GM18508 (cell line): Measurements from ENCODE around the gene PURA.
"Not testable (repeated sequence)": the region's sequence is repeated elsewhere in the genome, so short reads cannot be mapped to it uniquely, and the experiment has no call there.

Source experiments
- ATAC-seq: cut with Tn5 transposase; IDR thresholded peaks from one replicate; pipeline ENCODE4 v1.9.1; 2021; ENCODE audit warnings: moderate number of reproducible peaks; ENCODE audit not compliant: insufficient read depth, unreplicated experiment

Gene PURA

GRCh38 chr5:140154710-140155381 lies 40.9 kb downstream of the PURA start:
- ATAC-seq = not testable (repeated sequence)

GRCh38 chr5:140157032-140157781 lies 43.3 kb downstream of the PURA start:
- peak; percentile 71 for ATAC-seq

- ATAC-seq = no peak
Measured at GRCh38 chr5:140159014-140159927, 45.4 kb downstream of the PURA start.

GRCh38 chr5:140162275-140162674 lies 48.4 kb downstream of the PURA start:
- ATAC-seq = no peak

DNA sequence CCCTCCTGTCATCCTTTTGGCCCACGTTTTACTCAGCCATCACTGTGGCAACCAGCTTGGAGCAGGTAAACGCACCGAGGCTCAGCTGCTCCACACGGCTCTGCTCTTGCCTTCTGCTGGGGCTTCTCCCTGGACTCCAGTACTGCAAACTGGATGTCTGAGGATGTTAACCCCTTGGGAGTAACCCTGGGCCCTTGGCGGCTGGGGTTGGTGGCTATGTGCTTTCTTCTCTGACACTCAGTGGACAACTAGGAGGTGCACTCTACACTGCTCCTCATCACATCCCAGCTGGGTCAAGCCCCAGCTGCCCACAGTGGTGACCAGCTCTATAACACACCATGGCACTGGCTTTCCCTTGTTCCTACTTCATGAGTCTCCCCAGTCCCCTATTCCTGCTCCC lies 48.9 kb downstream of the PURA start:
- no peak for ATAC-seq

DNA sequence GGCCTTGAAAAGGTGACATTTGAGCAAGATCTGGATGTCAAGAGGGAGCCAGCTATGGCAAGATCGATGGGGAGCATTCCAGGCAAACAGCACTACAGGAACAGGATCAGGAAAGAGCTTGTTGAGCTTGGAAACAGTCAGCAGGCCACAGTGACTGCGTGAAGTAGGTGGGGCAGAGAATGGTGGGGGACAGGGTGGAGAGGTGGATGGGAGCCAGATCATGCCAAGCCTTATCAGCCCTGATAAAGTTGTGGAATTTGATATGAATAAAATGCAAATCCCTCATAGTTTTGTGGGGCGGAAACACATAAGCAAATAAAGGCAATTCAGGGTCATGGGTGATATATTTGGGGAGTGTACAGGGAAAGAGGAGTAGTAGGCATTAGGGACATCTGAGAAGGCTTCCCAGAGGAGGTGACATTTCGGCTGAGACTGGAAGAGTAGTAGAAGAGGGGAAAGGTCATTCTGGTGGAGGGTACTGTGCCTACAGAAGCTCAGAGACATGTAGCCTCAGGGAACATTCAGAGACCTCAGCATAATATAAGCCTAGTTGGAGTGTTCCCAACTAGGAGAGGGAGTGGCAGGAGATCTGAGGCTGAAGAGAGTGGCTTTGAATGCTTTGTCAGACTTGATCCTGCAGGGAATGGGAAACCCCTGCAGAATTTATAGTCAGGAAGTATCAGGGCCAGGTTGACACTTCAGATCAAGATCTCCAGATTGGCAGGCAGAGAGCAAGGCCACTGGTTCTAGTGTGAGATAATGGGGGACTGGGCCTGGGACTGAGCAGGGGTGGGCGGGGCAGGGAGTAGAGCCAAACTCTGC lies 51.4 kb downstream of the PURA start:
- ATAC-seq = no peak

DNA sequence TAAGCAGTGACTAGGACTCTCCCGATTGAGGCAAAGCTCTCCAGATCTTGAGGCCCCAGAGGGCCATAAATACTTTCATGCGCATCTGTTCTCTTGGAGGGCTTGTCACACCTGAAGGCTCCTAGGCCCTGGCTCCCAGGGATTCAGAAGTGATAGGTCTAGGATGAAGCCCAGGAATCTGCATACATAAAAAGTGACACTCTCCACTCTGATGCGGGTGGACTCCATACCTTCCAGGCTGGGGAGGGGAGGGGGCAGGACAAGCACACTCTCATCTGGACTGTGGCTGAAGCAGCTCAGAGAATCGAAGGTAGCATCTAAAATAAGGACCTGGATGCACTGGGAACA lies 52.0 kb downstream of the PURA start:
- no peak for ATAC-seq

GRCh38 chr5:140166911-140167310 lies 53.0 kb downstream of the PURA start:
- ATAC-seq = no peak

DNA sequence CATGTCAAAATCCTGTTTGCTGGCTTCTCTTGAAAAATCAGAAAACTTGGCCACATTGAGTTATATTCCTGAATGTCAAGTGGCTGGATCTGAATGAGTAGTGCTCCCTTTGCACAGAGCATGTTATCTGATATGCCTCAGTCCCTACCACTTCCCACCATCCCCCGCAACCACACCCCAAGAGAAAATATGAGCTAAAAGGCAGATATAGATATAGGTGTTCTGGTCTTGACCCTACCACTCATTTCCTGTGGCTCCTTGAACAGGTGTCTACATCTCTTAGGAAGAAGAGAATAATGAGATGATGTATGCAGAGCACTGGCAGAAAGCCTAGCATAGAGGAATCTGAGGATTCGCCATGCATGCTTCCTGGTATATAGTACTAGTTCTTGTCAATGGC lies 54.5 kb downstream of the PURA start:
- no peak for ATAC-seq

- no peak for ATAC-seq
Measured at GRCh38 chr5:140169410-140169809, 55.5 kb downstream of the PURA start.

GRCh38 chr5:140172483-140172882 lies 58.6 kb downstream of the PURA start:
- no peak for ATAC-seq

DNA sequence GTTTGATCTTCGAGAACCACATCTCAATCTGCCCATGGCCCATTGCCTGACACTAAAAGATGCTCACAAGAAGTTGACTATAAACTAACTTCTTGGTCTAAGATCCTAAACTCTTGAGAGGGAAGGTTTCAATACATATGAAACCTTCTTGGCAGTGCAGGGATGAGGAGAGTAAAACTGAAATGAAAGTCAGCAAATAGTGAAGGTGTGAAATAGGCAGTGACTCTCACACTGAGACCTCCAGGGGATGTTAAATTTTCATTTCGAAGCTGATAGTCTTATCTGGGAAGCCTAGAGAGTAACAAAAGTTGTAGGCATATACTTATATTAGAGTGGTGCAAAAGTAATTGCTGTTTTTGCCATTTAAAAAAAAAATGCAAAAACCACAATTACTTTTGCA lies 60.1 kb downstream of the PURA start:
- no peak for ATAC-seq

DNA sequence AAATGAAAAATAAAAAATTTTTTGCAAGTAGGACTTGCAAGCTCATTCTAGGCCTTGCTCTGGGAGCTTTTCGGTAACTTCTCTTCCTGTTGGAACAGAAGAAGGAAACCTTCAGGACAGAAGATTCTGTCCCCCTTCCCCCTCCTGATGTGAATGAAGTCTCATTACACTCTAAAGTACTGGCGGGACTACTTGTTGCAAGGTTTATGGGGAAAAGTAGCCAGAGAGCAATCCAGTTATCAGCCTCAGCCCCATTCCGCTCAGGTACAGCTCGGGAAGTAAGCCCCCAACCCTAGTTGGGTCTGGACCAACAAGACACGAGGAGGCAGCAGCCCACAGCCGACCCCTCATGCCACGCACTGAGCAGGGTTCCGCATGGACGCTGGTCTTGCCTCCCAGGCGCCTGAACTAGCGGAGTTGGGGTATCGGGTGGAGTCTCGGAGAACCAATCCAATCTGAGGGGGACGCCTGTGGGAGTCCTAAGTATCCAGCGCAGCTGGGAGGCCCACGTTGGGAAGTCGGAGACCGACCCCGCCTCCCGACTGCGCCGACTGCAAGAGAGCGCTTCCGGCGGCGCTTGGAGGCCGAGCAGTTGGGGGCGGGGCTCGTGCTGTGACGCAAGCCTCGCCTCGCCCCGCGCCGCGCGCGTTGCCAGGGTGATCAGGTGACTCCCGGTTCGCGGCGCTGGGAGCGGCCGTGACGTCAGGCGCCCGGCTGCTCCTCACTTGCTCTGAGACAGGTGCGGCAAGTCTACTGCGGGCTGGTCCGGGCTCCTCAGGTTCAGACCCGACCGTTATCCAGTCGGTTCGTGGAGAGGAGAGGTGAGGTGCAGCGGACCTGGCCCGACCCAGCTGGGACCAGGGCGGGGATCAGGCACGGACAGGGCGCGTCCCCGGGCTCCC lies 60.8 kb downstream of the PURA start, which contains the start of gene CYSTM1:
Gene CYSTM1, plus strand, starts transcription at position 724 of the 902 bp plus-strand sequence. CDS start 19,278 bp downstream, outside the sequence.
- ATAC-seq = peak; percentile 89
